Liver (tissue), 9 donors: ENCODE results near the gene IL1RAPL1. TPM values are rescaled to one million over a fixed set of nuclear protein-coding genes. Genes with fewer than 3 reads are reported as not detected.

Experiments
- DNase-seq: peaks from one replicate; pipeline ENCODE4 v3.0.0-alpha.2; 2017; ENCODE audit warnings: low spot score
- H3K27ac ChIP-seq, 2 donors: one replicate each; pipeline ENCODE4 v1.7.0; 2013; ENCODE audit warnings: inconsistent platforms in 2 of 2, low read length in 2 of 2, control low read depth in 1 of 2, low read depth in 1 of 2, mild to moderate bottlenecking in 1 of 2
- H3K27me3 ChIP-seq, 4 donors: one replicate each; pipeline versions ENCODE4 v1.6.1 to v1.7.0; 2013; ENCODE audit warnings: low read length in 3 of 4, inconsistent platforms in 1 of 4, mild to moderate bottlenecking in 1 of 4, moderate library complexity in 1 of 4; ENCODE audit not compliant: control insufficient read depth in 4 of 4, insufficient read depth in 4 of 4
- H3K36me3 ChIP-seq, 4 donors: one replicate each; pipeline versions ENCODE4 v1.6.1 to v1.7.0; 2013; ENCODE audit warnings: low read length in 3 of 4, mild to moderate bottlenecking in 3 of 4, low read depth in 1 of 4, moderate library complexity in 1 of 4; ENCODE audit not compliant: control insufficient read depth in 4 of 4, insufficient read depth in 3 of 4
- H3K4me1 ChIP-seq, 4 donors: one replicate each; pipeline versions ENCODE4 v1.6.1 to v1.7.0; 2013; ENCODE audit warnings: low read length in 3 of 4, mild to moderate bottlenecking in 3 of 4, moderate library complexity in 1 of 4; ENCODE audit not compliant: control insufficient read depth in 4 of 4, insufficient read depth in 4 of 4
- H3K4me3 ChIP-seq, 3 donors: one replicate each; pipeline versions ENCODE4 v1.6.1 to v1.7.0; 2013; ENCODE audit warnings: low read length in 3 of 3, control low read depth in 1 of 3, low read depth in 1 of 3, mild to moderate bottlenecking in 1 of 3
- H3K9ac ChIP-seq, 2 donors: one replicate each; pipeline ENCODE4 v1.7.0; 2013; ENCODE audit warnings: low read length in 2 of 2, mild to moderate bottlenecking in 2 of 2, moderate library complexity in 2 of 2, control low read depth in 1 of 2, low read depth in 1 of 2
- H3K9me3 ChIP-seq, 4 donors: one replicate each; pipeline versions ENCODE4 v1.6.1 to v1.7.0; 2013; ENCODE audit warnings: low read length in 3 of 4; ENCODE audit not compliant: control insufficient read depth in 4 of 4
- FOXA1 ChIP-seq: IDR thresholded peaks from 2 replicates; pipeline ENCODE4 v1.6.1; 2016; ENCODE audit warnings: antibody characterized with exemption
- GABPA ChIP-seq, 2 donors: IDR thresholded peaks in 1 of 2; conservative IDR thresholded peaks in 1 of 2; 2 replicates each; pipeline ENCODE4 v1.6.1; 2016; ENCODE audit warnings: antibody characterized with exemption in 2 of 2, mild to moderate bottlenecking in 1 of 2, moderate library complexity in 1 of 2
- HNF4A ChIP-seq, 2 donors: conservative IDR thresholded peaks; 2 replicates each; pipeline ENCODE4 v1.6.1; 2016; ENCODE audit warnings: antibody characterized with exemption in 2 of 2, mild to moderate bottlenecking in 2 of 2
- HNF4G ChIP-seq: IDR thresholded peaks from 2 replicates; pipeline ENCODE4 v1.6.1; 2016; ENCODE audit warnings: antibody characterized with exemption
- JUND ChIP-seq, 2 donors: IDR thresholded peaks; 2 replicates each; pipeline ENCODE4 v1.6.1; 2016; ENCODE audit warnings: antibody characterized with exemption in 2 of 2
- RAD21 ChIP-seq, 2 donors: IDR thresholded peaks; 2 replicates each; pipeline ENCODE4 v1.6.1; 2016; ENCODE audit warnings: antibody characterized with exemption in 2 of 2, mild to moderate bottlenecking in 2 of 2
- REST ChIP-seq: IDR thresholded peaks from 2 replicates; pipeline ENCODE4 v1.6.1; 2016; ENCODE audit warnings: antibody characterized with exemption, mild to moderate bottlenecking
- TAF1 ChIP-seq: conservative IDR thresholded peaks from 2 replicates; pipeline ENCODE4 v1.6.1; 2016; ENCODE audit warnings: antibody characterized with exemption, mild to moderate bottlenecking
- YY1 ChIP-seq: IDR thresholded peaks from 2 replicates; pipeline ENCODE4 v1.6.1; 2016; ENCODE audit warnings: antibody characterized with exemption, mild to moderate bottlenecking
- ZBTB33 ChIP-seq: IDR thresholded peaks from 2 replicates; pipeline ENCODE4 v1.6.1; 2016; ENCODE audit warnings: antibody characterized with exemption
- WGBS: extraction: QIAGEN DNeasy Blood & Tissue Kit; methylation state at CpG from one replicate; pipeline ENCODE4 v1.1.7; 2013; 5-methylcytosine and 5-hydroxymethylcytosine counted together
- polyA plus RNA-seq, 2 donors: library from polyadenylated mRNA; stranded (reverse) in 1 of 2; unstranded in 1 of 2; fragments of 200-250 nt in 1 of 2; fragments of >200 nt in 1 of 2; fragmentation: Nextera tagmentation in 1 of 2; extraction: Ambion mirVana in 1 of 2; gene quantifications; one replicate each; pipeline versions ENCODE4 v1.2.1 to v1.2.3, GENCODE V29; 2013 to 2015
- total RNA-seq, 2 donors: library from RNA; depleted of rRNA; stranded (reverse); fragments of >200 nt; gene quantifications; one replicate each; pipeline ENCODE4 v1.2.3, GENCODE V29; 2014
- donor health status: healthy.
- donor health status: healthy.
- donor health status: healthy.
- donor health status: healthy.
- donor health status: healthy.

Gene IL1RAPL1
- total and polyA plus RNA-seq, 4 donors: 0.08 to 0.33 TPM; not detected in 2

GRCh38 chrX:29902004-29902403 lies 1314.8 kb downstream of the IL1RAPL1 start:
- H3K4me1 ChIP-seq: no peaks in the 10 kb centered on the region
- H3K9ac ChIP-seq: no peak overlapping the region
- no peaks in the 10 kb centered on the region for H3K36me3 ChIP-seq
- no peaks in the 10 kb centered on the region for H3K27me3 ChIP-seq
- no peak for DNase-seq
- H3K9me3 ChIP-seq: no peaks in the 10 kb centered on the region
- TF ChIP-seq REST (no peak), FOXA1 (no peak), RAD21 (IDR thresholded peaks at IDR 0.05) (no peak), YY1 (no peak), GABPA (IDR thresholded peaks at IDR 0.05 in 1 of 2, conservative IDR thresholded peaks at IDR 0.05 in 1 of 2) (no peak), ZBTB33 (no peak), JUND (IDR thresholded peaks at IDR 0.05) (no peak), TAF1 (no peak), HNF4A (conservative IDR thresholded peaks at IDR 0.05) (no peak), HNF4G (no peak)
- no peak overlapping the region for H3K27ac ChIP-seq
- H3K4me3 ChIP-seq: no peak overlapping the region
- 68% methylated on average over 3 of the region's 3 CpGs for WGBS

GRCh38 chrX:29903360-29903759 lies 1316.1 kb downstream of the IL1RAPL1 start:
- TF ChIP-seq RAD21 (IDR thresholded peaks at IDR 0.05) (peak in 1 of 2 donors; percentile 31), REST (no peak)
- no peak overlapping the region for H3K4me3 ChIP-seq
- H3K9me3 ChIP-seq: no peaks in the 10 kb centered on the region
- no peak for DNase-seq
- H3K27ac ChIP-seq: no peak overlapping the region
- no peak overlapping the region for H3K9ac ChIP-seq
- no peaks in the 10 kb centered on the region for H3K4me1 ChIP-seq
- no peaks in the 10 kb centered on the region for H3K27me3 ChIP-seq
- H3K36me3 ChIP-seq: no peaks in the 10 kb centered on the region
